Fibroblast of lung (primary cell): Measurements from ENCODE around the gene AMOTL1.

Source experiments
- EZH2 ChIP-seq: IDR thresholded peaks from 2 replicates; pipeline ENCODE4 v1.5.1; 2012; ENCODE audit warnings: low read length, control low read depth, mild to moderate bottlenecking; ENCODE audit errors: missing control alignments
- TF ChIP-seq, protein P1 (sequence below), 2 donors: IDR thresholded peaks in 1 of 2; conservative IDR thresholded peaks in 1 of 2; 1 replicate in 1 of 2; 2 replicates in 1 of 2; pipeline ENCODE4 v1.5.1; 2011 to 2012; ENCODE audit warnings: low read length in 2 of 2, control low read depth in 1 of 2, inconsistent platforms in 1 of 2, low read depth in 1 of 2, mild to moderate bottlenecking in 1 of 2

- TF ChIP-seq, protein P1, sequence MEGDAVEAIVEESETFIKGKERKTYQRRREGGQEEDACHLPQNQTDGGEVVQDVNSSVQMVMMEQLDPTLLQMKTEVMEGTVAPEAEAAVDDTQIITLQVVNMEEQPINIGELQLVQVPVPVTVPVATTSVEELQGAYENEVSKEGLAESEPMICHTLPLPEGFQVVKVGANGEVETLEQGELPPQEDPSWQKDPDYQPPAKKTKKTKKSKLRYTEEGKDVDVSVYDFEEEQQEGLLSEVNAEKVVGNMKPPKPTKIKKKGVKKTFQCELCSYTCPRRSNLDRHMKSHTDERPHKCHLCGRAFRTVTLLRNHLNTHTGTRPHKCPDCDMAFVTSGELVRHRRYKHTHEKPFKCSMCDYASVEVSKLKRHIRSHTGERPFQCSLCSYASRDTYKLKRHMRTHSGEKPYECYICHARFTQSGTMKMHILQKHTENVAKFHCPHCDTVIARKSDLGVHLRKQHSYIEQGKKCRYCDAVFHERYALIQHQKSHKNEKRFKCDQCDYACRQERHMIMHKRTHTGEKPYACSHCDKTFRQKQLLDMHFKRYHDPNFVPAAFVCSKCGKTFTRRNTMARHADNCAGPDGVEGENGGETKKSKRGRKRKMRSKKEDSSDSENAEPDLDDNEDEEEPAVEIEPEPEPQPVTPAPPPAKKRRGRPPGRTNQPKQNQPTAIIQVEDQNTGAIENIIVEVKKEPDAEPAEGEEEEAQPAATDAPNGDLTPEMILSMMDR (conservative IDR thresholded peaks at IDR 0.05 in 1 of 2, IDR thresholded peaks at IDR 0.05 in 1 of 2; ENCODE audit: low read depth in 1 of 2, low read length in 2 of 2): no peak
- TF ChIP-seq EZH2: no peak
Observed at GRCh38 chr11:94882931-94883330, 114.8 kb downstream of the AMOTL1 start.
